Activated naive CD4-positive, alpha-beta T cell treated with anti-CD3 and anti-CD28 coated beads for 36 hours (primary cell): ENCODE data around the gene ZFAND2B. TPM values are rescaled to one million over a fixed set of nuclear protein-coding genes. Genes with fewer than 3 reads are reported as not detected.

ENCODE experiments used
- CTCF ChIA-PET: fragments of 350-600 bp; sonication (Branson Sonifier 250); formaldehyde crosslinking; loops from one replicate; lab custom pipeline; 2021; ENCODE audit warnings: antibody characterized with exemption; lab: Charles Lee
- DNase-seq: peaks from one replicate; pipeline ENCODE4 v3.0.0-alpha.2; 2020
- H3K27ac Mint-ChIP-seq: one replicate; pipeline ENCODE4 v1.8.0; 2021; ENCODE audit warnings: mild to moderate bottlenecking, mixed read lengths
- H3K27me3 Mint-ChIP-seq: one replicate; pipeline ENCODE4 v1.8.0; 2021; ENCODE audit warnings: low read depth, mixed read lengths
- H3K36me3 Mint-ChIP-seq: one replicate; pipeline ENCODE4 v1.8.0; 2021; ENCODE audit warnings: low read depth, mixed read lengths
- H3K4me1 Mint-ChIP-seq: one replicate; pipeline ENCODE4 v1.8.0; 2021; ENCODE audit warnings: low read depth, mixed read lengths
- H3K4me3 Mint-ChIP-seq: one replicate; pipeline ENCODE4 v1.8.0; 2021; ENCODE audit warnings: mild to moderate bottlenecking, moderate library complexity, mixed read lengths
- H3K9me3 Mint-ChIP-seq: one replicate; pipeline ENCODE4 v1.8.0; 2021; ENCODE audit warnings: mixed read lengths
- intact Hi-C: fragments of 100-400 bp; cut with micrococcal nuclease; formaldehyde crosslinking; loops from one replicate; pipeline ENCODE4 v1.15.1; 2023
- total RNA-seq, 2 experiments: library from RNA; stranded (reverse); gene quantifications; one replicate each; pipeline ENCODE4 v1.2.3, GENCODE V29; 2021

ZFAND2B gene
- total RNA-seq, 2 experiments from 2014 or later: 32.6 to 33.6 TPM

DNA sequence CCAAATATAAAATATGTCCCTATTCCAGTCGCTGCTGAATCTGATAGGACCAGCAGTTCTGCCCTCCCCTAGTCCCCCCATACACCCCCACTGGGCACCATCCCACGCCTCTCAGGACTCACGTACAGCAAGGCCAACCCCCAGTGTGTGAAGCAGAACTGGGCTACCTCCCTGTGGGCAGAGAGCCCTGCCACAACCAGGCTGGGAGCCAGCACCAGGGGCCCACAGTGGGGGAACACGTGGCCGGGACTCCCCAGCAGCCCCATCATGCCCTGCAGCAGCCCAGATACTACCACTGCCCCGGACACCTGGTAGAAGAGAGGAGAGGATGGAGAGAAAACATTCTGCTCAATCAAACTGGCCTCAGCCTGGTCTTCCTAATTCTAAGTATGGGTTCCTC is 38.1 kb upstream of the ZFAND2B start:
- H3K4me1 Mint-ChIP-seq: peaks cover 2% of the 10 kb centered on the region
- H3K9me3 Mint-ChIP-seq: no peaks in the 10 kb centered on the region
- no peak for DNase-seq
- H3K27me3 Mint-ChIP-seq: no peaks in the 10 kb centered on the region
- CTCF ChIA-PET: interaction anchor here (4.5 kb wide), 1 partner anchor 125 kb away, joined by 44 read pairs; no protein-coding TSS in a partner anchor
- no peak overlapping the region for H3K27ac Mint-ChIP-seq
- no peaks in the 10 kb centered on the region for H3K36me3 Mint-ChIP-seq
- intact Hi-C loops: no loop called here
- no peak overlapping the region for H3K4me3 Mint-ChIP-seq

DNA sequence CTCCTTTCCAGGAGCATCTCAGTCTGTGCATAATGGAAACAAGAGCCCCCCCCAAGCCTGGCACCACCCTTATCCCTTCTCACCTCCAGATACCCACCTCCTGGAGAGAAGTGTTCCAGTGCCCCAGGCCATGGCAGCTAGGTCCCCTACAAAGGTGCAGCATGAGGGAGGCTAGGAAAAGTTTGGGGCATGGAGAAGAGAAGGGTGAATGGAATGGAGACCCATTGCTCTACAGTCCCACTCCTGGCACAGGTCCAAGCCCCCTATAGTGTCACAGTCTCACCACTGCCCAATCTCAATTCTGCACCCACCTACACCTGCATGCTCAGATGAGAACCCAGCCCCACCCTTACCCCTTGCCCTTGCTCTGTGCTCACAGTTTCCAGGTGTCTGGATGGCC is 37.6 kb upstream of the ZFAND2B start:
- H3K9me3 Mint-ChIP-seq: no peaks in the 10 kb centered on the region
- H3K27me3 Mint-ChIP-seq: no peaks in the 10 kb centered on the region
- no peaks in the 10 kb centered on the region for H3K36me3 Mint-ChIP-seq
- CTCF ChIA-PET: interaction anchor here (0.6 to 8.9 kb wide), 3 partner anchors 10 to 125 kb away, joined by 4 to 67 read pairs (median 44); partner anchors contain the start of gene NHEJ1
- intact Hi-C loops: no loop called here
- no peak overlapping the region for H3K4me3 Mint-ChIP-seq
- no peak overlapping the region for H3K27ac Mint-ChIP-seq
- DNase-seq: no peak
- H3K4me1 Mint-ChIP-seq: peaks cover 3% of the 10 kb centered on the region

DNA sequence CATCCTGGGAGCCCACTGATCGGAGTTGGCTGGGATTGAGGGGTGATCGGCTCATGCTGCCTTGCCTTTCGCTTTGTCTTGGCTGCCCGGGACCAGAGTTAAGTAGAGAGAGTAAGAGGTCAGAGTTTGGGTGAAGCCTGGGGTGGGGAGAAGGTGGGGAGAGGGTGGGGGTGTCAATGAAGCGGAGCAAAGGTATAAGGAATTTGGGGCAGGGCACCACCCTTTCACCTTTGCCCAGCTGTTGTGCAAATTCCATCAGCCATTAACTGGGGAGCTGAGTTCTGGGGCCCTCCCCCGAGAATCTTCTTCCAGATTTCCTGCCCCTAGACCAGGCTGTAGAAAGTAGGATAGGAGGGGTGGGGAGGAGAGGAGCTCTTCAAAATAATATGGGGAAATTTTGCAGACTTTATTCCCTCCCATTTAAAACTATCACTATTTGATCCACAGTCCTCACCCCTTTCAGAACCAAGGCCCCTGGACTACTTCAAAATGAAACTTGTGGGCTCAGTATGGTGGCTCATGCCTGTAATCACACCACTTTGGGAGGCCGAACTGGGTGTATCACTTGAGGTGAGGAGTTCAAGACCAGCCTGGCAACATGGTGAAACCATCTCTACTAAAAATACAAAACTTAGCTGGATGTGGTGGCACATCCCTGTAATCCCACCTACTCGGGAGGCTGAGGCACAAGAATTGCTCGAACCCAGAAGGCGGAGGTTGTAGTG is 36.5 kb upstream of the ZFAND2B start, which contains the start of gene SLC23A3:
TSS of gene SLC23A3 (minus strand) at position 100 of the 725 bp plus-strand sequence. CDS start at position 55, 45 bp downstream.
- H3K36me3 Mint-ChIP-seq: peaks cover 5% of the 10 kb centered on the region
- intact Hi-C loops: loop anchor here (10.0 kb wide), 1 partner anchor 765 kb away; no protein-coding TSS in a partner anchor
- H3K9me3 Mint-ChIP-seq: no peaks in the 10 kb centered on the region

DNA sequence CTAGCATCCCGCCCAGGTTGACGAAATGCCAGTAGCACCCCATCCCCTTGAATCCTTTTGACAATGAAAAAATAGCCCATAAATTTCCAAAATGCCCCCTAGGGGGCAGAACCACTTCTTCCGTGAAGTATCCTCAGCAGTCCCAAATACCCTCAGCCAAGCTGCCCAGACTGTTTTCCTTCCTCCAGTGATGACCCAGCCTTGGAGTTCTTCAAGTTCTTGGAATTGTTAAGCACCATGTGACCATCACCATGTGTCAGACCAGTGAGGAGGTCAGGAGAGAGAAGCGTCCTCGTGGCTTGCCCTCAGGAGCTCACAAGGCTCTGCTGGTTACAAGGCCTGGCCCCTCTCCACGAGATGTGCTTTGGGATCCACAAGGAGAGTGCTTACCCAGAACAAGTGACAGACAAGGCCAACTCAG is 35.3 kb upstream of the ZFAND2B start:
- DNase-seq: peak; percentile 51
- no peak overlapping the region for H3K27ac Mint-ChIP-seq

More for the DNA sequence above, 36.5 kb upstream of the ZFAND2B start, which contains the start of gene SLC23A3:
- no peak within 1 kb of the TSS for H3K27ac Mint-ChIP-seq
- CTCF ChIA-PET: interaction anchor here (0.6 to 8.9 kb wide), 19 partner anchors 10 to 235 kb away, joined by 3 to 67 read pairs (median 5); partner anchors contain the start of genes NHEJ1 and ZFAND2B
- no peaks in the 10 kb centered on the region for H3K27me3 Mint-ChIP-seq
- no peak for DNase-seq
- H3K4me1 Mint-ChIP-seq: peaks cover 15% of the 10 kb centered on the region
- no peak within 1 kb of the TSS for H3K4me3 Mint-ChIP-seq

DNA sequence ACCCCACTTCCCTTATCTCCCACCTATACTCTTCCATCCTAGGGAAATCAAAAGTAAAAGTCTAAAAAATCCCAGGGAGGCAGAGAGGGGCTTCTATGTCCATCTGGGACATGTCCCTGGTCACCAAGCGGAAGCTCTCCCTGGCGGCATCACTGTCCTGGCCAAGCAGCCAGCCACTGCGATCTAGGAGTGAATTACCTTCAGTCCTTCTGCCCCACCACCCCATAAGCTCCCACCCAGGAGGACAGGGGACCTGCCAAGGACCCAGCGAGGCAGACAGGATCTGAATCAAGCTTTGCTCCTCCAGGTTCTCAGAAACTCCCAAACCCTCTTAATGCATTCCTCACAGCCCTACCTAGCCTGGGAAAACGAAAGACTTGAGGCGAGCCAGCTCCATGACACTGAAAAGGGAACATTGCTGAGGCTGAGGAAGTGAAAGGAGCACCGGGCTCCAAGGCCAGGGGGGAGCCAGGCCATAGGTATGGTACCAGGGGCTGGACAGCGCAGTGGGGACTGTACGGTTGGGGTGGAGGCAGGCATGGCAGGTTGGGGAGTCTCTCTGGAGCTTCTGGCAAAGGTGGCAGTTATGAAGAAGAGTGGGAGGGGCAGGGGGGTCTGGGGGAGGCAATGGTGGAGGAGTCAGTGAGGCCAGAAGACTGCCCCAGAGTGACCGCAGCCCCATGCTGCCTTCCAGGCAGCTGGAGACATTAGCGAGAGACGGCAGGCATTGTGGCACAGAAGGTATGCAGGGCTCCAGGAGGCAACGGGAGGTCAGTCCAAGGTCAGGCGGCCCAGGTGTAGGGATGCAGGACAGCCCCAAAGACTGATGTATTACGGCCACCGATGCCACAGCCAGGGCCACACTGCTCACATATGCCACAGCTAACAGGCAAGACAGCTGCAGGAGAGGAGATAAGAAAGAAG is 34.1 kb upstream of the ZFAND2B start:
- Mint-ChIP-seq H3K4me3 (no peak overlapping the region), H3K36me3 (peaks cover 9% of the 10 kb centered on the region), H3K27ac (no peak overlapping the region)

More for the DNA sequence above, 35.3 kb upstream of the ZFAND2B start:
- H3K9me3 Mint-ChIP-seq: no peaks in the 10 kb centered on the region
- no peaks in the 10 kb centered on the region for H3K27me3 Mint-ChIP-seq
- H3K36me3 Mint-ChIP-seq: peaks cover 5% of the 10 kb centered on the region
- H3K4me3 Mint-ChIP-seq: no peak overlapping the region
- intact Hi-C loops: loop anchor here (1.0 to 10.0 kb wide), 3 partner anchors 40 to 766 kb away; no protein-coding TSS in a partner anchor
- CTCF ChIA-PET: interaction anchor here (0.7 to 8.9 kb wide), 22 partner anchors 8 to 128 kb away, joined by 3 to 67 read pairs (median 5); partner anchors contain the start of genes ATG9A, GLB1L, NHEJ1 and STK16
- peaks cover 25% of the 10 kb centered on the region for H3K4me1 Mint-ChIP-seq

DNA sequence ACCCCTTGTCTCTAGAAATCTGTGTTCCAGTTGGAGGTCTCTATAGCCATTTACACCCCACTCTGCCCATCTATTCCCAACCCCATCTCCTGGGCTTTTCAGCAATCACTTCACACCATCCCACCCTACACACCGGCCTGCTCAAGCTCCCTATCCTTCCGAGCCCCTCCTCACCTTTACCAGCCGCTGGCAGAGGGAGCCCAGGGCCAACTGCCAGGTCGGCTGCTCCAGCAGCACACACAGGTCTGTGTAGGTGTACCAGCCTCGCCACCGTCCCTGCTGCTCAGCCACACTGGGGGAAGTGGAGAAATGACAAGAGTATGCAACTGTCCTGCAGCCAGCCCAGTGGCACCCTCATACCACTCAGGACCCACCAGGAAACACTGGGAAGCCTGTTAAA is 33.4 kb upstream of the ZFAND2B start:
- CTCF ChIA-PET: interaction anchor here (1.0 to 8.9 kb wide), 11 partner anchors 9 to 215 kb away, joined by 3 to 67 read pairs (median 6); partner anchors contain the start of genes DNPEP, NHEJ1 and ZFAND2B
- Mint-ChIP-seq H3K36me3 (peaks cover 12% of the 10 kb centered on the region), H3K9me3 (no peaks in the 10 kb centered on the region), H3K27me3 (no peaks in the 10 kb centered on the region), H3K4me1 (peaks cover 25% of the 10 kb centered on the region), H3K4me3 (no peak overlapping the region), H3K27ac (no peak overlapping the region)
- no peak for DNase-seq
- intact Hi-C loops: loop anchor here (10.0 kb wide), 1 partner anchor 768 kb away; no protein-coding TSS in a partner anchor

More for the DNA sequence above, 34.1 kb upstream of the ZFAND2B start:
- DNase-seq: no peak
- no peaks in the 10 kb centered on the region for H3K9me3 Mint-ChIP-seq
- H3K4me1 Mint-ChIP-seq: peaks cover 25% of the 10 kb centered on the region
- intact Hi-C loops: loop anchor here (10.0 kb wide), 1 partner anchor 768 kb away; no protein-coding TSS in a partner anchor
- H3K27me3 Mint-ChIP-seq: no peaks in the 10 kb centered on the region
- CTCF ChIA-PET: interaction anchor here (0.6 to 8.9 kb wide), 19 partner anchors 9 to 218 kb away, joined by 3 to 67 read pairs (median 5); partner anchors contain the start of genes ATG9A, DNPEP, GLB1L and NHEJ1

DNA sequence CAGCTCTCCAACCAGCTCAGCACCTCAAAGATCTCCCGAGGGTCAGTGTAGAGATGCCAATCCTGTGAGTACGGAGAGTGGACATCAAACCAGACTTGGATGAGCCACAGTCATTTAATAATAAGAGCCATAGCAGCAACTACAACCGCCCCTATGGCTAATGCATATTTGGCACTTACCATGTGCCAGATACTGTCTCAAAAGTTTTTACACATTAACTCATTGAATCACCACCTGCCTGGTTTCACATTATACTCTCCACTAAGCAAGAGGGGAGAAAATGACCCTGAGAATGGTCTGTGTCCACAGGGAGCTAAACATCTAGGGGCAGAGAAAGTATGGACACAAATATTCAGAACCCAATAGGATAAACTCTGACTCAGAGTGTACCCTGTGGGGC is 32.4 kb upstream of the ZFAND2B start:
- Mint-ChIP-seq H3K4me3 (peak overlapping the region; percentile 3), H3K27ac (no peak overlapping the region), H3K27me3 (no peaks in the 10 kb centered on the region), H3K4me1 (peaks cover 28% of the 10 kb centered on the region), H3K36me3 (peaks cover 12% of the 10 kb centered on the region), H3K9me3 (no peaks in the 10 kb centered on the region)
- intact Hi-C loops: loop anchor here (10.0 kb wide), 1 partner anchor 769 kb away; no protein-coding TSS in a partner anchor
- CTCF ChIA-PET: interaction anchor here (1.0 to 8.9 kb wide), 8 partner anchors 8 to 121 kb away, joined by 3 to 67 read pairs (median 6); partner anchors contain the start of genes NHEJ1 and ZFAND2B
- no peak for DNase-seq

DNA sequence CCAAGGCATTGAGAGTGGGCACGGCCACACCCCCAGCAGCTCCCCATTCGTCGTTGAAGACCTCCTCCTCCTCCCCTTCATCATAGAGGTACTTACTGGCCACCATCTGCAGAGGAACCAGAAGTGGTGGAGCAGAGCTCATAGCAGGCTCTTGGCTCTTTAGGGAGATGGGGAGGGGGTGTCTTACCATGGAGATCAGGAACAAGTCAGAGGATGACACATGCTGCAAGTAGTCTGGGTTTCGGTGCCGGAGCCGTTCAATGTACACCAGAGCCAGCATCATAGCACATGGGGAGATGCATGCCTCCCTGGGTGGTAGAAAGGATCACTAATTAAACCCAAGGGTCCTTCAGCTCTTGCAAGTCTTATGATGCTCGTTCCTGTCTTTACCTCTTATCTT is 31.8 kb upstream of the ZFAND2B start:
- intact Hi-C loops: loop anchor here (5.0 to 10.0 kb wide), 3 partner anchors 292 to 770 kb away; partner anchors contain the start of genes CHPF, TMEM198 and WNT10A
- CTCF ChIA-PET: interaction anchor here (1.0 to 8.9 kb wide), 11 partner anchors 11 to 124 kb away, joined by 3 to 67 read pairs (median 7); partner anchors contain the start of genes ABCB6, DNAJB2, NHEJ1 and ZFAND2B
- Mint-ChIP-seq H3K9me3 (no peaks in the 10 kb centered on the region), H3K4me1 (peaks cover 31% of the 10 kb centered on the region), H3K27me3 (no peaks in the 10 kb centered on the region), H3K4me3 (no peak overlapping the region), H3K36me3 (peaks cover 12% of the 10 kb centered on the region), H3K27ac (no peak overlapping the region)
- DNase-seq: no peak

DNA sequence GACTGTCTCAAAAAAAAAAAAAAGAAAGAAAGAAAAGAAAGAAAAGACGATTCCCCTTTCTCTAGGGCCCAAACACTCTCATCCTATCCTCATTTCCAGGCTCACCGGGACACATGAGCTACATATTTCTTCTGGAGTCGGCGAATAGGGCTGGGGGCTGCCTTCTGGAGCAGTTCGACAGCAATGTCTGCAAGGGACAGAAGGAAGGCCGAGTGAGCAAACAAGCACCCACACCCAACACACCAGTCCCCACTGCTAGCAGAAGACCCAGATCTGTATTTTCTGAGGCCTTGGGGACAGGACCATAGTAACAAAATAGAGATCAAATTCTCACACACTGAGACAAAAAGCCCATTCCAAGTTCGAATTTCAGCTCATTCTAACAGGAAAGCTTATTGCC is 31.1 kb upstream of the ZFAND2B start:
- Mint-ChIP-seq H3K27me3 (no peaks in the 10 kb centered on the region), H3K27ac (peak overlapping the region; percentile 98), H3K36me3 (peaks cover 14% of the 10 kb centered on the region), H3K4me3 (peak overlapping the region; percentile 94), H3K4me1 (peaks cover 35% of the 10 kb centered on the region), H3K9me3 (no peaks in the 10 kb centered on the region)
- CTCF ChIA-PET: interaction anchor here (1.2 to 8.9 kb wide), 13 partner anchors 10 to 180 kb away, joined by 3 to 67 read pairs (median 7); partner anchors contain the start of genes ABCB6, DNAJB2, NHEJ1 and ZFAND2B
- intact Hi-C loops: loop anchor here (5.0 to 10.0 kb wide), 3 partner anchors 293 to 771 kb away; partner anchors contain the start of genes CHPF, TMEM198 and WNT10A
- DNase-seq: no peak

DNA sequence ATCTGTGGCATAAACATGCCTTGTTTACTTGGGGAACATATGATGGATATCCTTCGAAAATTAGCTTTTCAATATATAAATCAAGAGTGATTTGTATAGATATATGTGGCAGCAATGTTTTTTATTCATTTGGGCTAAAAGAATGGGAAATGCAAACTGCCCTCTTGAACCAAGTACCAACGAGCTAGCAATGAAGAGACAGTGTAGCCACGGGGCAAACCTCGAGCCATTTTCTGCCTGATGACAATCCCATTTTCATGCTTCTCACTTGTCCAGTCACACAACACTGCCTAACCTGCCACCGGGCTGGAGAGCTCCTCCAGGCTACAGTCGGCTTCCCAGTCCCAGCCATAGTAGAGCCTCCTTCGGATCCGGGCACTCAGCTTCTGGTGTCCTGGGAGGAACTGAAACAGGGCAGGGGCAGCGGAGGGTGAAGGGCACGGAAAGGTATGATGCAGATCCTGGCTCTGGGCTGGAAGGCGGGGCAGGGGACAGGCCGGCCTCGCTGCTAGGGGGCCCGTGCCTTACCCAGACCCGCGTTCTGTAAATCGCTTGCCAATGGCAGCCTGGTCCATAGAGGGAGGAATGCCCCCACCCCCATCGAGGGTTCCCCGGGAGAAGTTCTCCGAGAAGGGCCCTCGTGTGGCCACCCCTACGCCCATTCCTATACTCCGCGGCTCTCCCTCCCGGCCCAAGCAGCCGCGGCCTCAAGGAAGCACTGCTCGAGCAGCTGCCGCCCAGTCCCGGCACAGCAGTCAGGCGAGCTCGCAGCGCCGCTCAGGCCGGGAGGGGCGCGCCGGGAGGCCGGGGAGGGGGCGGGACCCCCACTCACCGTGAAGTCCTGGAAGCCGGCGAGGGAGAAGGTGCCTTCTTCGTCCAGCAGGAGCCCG is 30.4 kb upstream of the ZFAND2B start:
- Mint-ChIP-seq H3K27me3 (no peaks in the 10 kb centered on the region), H3K9me3 (no peaks in the 10 kb centered on the region), H3K36me3 (peaks cover 18% of the 10 kb centered on the region), H3K4me3 (peak overlapping the region; percentile 94), H3K27ac (peak overlapping the region; percentile 98), H3K4me1 (peaks cover 42% of the 10 kb centered on the region)
- peak; percentile 43 for DNase-seq
- intact Hi-C loops: loop anchor here (2.0 to 10.0 kb wide), 5 partner anchors 294 to 959 kb away; partner anchors contain the start of genes ARPC2, CHPF, CNOT9 and TMEM198
- CTCF ChIA-PET: interaction anchor here (0.5 to 8.9 kb wide), 19 partner anchors 10 to 288 kb away, joined by 3 to 67 read pairs (median 5); partner anchors contain the start of genes ABCB6, DNAJB2, GLB1L and NHEJ1
